ENCODE data around the gene THOC6. TPM values are rescaled to one million over a fixed set of nuclear protein-coding genes. Genes with fewer than 3 reads are reported as not detected.

Gene THOC6
- total and polyA plus RNA-seq, 9 of the 15 experiments (the other 6 are each of a cell fraction or from before 2014, with no cell fraction given) = 2.5 to 65.4 (median 42.3) TPM

DNA sequence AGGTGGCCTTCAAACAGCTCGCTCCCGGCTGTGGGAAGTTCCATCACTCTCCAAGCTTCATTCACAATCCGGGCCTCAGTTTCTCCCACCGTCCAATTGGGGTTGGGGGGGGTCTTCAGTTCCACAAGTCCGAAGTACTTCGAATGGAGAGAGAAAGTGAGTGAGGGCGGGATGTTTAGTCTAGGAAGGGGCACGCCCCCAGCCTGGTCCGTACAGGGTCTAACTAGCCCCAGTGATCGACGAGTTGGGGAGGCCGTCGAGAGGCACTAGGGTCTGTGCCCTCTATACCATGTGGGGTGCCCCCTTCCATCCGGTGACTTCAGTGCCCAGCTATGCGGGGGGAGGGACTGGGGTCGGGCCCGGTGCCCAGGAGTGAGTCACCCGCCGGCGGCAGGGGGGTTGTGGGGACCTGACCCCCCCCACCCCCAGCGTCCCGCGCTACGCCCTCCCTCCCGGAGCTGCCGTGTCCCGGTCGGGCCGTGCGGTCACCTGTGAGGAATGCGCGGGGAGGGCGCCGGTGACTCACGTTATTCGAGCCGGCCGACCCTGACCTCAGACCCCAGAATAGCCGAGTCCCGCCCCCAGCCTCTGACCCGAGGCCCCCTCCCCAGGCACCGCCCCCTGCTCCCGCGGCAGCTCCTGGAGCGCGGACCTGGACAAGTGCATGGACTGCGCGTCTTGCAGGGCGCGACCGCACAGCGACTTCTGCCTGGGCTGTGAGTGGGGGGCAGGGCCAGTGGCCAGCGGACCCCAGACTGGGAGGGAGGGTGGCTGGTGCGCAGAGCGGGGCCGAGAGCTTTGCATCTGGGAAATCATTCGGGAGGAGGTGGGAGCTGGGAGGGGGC lies 3.0 kb upstream of the THOC6 start (continued):
- TF ChIP-seq, protein P1, sequence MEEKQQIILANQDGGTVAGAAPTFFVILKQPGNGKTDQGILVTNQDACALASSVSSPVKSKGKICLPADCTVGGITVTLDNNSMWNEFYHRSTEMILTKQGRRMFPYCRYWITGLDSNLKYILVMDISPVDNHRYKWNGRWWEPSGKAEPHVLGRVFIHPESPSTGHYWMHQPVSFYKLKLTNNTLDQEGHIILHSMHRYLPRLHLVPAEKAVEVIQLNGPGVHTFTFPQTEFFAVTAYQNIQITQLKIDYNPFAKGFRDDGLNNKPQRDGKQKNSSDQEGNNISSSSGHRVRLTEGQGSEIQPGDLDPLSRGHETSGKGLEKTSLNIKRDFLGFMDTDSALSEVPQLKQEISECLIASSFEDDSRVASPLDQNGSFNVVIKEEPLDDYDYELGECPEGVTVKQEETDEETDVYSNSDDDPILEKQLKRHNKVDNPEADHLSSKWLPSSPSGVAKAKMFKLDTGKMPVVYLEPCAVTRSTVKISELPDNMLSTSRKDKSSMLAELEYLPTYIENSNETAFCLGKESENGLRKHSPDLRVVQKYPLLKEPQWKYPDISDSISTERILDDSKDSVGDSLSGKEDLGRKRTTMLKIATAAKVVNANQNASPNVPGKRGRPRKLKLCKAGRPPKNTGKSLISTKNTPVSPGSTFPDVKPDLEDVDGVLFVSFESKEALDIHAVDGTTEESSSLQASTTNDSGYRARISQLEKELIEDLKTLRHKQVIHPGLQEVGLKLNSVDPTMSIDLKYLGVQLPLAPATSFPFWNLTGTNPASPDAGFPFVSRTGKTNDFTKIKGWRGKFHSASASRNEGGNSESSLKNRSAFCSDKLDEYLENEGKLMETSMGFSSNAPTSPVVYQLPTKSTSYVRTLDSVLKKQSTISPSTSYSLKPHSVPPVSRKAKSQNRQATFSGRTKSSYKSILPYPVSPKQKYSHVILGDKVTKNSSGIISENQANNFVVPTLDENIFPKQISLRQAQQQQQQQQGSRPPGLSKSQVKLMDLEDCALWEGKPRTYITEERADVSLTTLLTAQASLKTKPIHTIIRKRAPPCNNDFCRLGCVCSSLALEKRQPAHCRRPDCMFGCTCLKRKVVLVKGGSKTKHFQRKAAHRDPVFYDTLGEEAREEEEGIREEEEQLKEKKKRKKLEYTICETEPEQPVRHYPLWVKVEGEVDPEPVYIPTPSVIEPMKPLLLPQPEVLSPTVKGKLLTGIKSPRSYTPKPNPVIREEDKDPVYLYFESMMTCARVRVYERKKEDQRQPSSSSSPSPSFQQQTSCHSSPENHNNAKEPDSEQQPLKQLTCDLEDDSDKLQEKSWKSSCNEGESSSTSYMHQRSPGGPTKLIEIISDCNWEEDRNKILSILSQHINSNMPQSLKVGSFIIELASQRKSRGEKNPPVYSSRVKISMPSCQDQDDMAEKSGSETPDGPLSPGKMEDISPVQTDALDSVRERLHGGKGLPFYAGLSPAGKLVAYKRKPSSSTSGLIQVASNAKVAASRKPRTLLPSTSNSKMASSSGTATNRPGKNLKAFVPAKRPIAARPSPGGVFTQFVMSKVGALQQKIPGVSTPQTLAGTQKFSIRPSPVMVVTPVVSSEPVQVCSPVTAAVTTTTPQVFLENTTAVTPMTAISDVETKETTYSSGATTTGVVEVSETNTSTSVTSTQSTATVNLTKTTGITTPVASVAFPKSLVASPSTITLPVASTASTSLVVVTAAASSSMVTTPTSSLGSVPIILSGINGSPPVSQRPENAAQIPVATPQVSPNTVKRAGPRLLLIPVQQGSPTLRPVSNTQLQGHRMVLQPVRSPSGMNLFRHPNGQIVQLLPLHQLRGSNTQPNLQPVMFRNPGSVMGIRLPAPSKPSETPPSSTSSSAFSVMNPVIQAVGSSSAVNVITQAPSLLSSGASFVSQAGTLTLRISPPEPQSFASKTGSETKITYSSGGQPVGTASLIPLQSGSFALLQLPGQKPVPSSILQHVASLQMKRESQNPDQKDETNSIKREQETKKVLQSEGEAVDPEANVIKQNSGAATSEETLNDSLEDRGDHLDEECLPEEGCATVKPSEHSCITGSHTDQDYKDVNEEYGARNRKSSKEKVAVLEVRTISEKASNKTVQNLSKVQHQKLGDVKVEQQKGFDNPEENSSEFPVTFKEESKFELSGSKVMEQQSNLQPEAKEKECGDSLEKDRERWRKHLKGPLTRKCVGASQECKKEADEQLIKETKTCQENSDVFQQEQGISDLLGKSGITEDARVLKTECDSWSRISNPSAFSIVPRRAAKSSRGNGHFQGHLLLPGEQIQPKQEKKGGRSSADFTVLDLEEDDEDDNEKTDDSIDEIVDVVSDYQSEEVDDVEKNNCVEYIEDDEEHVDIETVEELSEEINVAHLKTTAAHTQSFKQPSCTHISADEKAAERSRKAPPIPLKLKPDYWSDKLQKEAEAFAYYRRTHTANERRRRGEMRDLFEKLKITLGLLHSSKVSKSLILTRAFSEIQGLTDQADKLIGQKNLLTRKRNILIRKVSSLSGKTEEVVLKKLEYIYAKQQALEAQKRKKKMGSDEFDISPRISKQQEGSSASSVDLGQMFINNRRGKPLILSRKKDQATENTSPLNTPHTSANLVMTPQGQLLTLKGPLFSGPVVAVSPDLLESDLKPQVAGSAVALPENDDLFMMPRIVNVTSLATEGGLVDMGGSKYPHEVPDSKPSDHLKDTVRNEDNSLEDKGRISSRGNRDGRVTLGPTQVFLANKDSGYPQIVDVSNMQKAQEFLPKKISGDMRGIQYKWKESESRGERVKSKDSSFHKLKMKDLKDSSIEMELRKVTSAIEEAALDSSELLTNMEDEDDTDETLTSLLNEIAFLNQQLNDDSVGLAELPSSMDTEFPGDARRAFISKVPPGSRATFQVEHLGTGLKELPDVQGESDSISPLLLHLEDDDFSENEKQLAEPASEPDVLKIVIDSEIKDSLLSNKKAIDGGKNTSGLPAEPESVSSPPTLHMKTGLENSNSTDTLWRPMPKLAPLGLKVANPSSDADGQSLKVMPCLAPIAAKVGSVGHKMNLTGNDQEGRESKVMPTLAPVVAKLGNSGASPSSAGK (IDR thresholded peaks at IDR 0.05) = no peak; the same call in none of the 2 replicates
- TF ChIP-seq NR3C1 (CRISPR knock-in tag; IDR thresholded peaks at IDR 0.05) (no peak), YBX1 (IDR thresholded peaks at IDR 0.05) (no peak), SPI1 (IDR thresholded peaks at IDR 0.05; ENCODE audit: borderline replicate concordance, low read depth, low read length) (no peak), JUNB (CRISPR knock-in tag; conservative IDR thresholded peaks at IDR 0.05) (no peak), ARID2 (IDR thresholded peaks at IDR 0.05) (no peak), SAFB (IDR thresholded peaks at IDR 0.05; ENCODE audit: borderline replicate concordance, low read depth, low read length) (no peak), CCAR2 (IDR thresholded peaks at IDR 0.05; ENCODE audit: low read depth, low read length) (no peak)
- TF ChIP-seq, protein P2, sequence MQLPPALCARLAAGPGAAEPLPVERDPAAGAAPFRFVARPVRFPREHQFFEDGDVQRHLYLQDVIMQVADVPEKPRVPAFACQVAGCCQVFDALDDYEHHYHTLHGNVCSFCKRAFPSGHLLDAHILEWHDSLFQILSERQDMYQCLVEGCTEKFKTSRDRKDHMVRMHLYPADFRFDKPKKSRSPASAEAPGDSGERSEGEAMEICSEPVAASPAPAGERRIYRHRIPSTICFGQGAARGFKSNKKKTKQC (CRISPR knock-in tag; IDR thresholded peaks at IDR 0.05) = 0 out of 2 replicates have a peak, but pooled peaks have one; percentile 32

All from K562 (cell line).